Measurements from ENCODE around the gene LEKR1.

The LEKR1 gene

GRCh38 chr3:157058392-157059071, 232.4 kb downstream of the LEKR1 start:
- H3K4me3 Mint-ChIP-seq = no peak overlapping the region
- no peak overlapping the region for H3K27ac Mint-ChIP-seq
- H3K9me3 Mint-ChIP-seq = no peaks in the 10 kb centered on the region
- ATAC-seq (no peak), DNase-seq (no peak)
- H3K4me1 Mint-ChIP-seq = peaks cover 8% of the 10 kb centered on the region
- peaks cover 5% of the 10 kb centered on the region for H3K27me3 Mint-ChIP-seq

GRCh38 chr3:157059181-157059580, 233.0 kb downstream of the LEKR1 start:
- Mint-ChIP-seq H3K9me3 (no peaks in the 10 kb centered on the region), H3K4me3 (no peak overlapping the region), H3K27me3 (no peaks in the 10 kb centered on the region), H3K4me1 (peaks cover 8% of the 10 kb centered on the region), H3K27ac (no peak overlapping the region)
- DNase-seq = no peak
- no peak for ATAC-seq

- Mint-ChIP-seq H3K4me3 (no peak overlapping the region), H3K27ac (no peak overlapping the region), H3K27me3 (no peaks in the 10 kb centered on the region), H3K4me1 (peaks cover 8% of the 10 kb centered on the region), H3K9me3 (no peaks in the 10 kb centered on the region)
- ATAC-seq = peak; percentile 54
- DNase-seq = no peak
Measured at GRCh38 chr3:157059661-157060060, 233.5 kb downstream of the LEKR1 start.

- peaks cover 9% of the 10 kb centered on the region for H3K4me1 Mint-ChIP-seq
- ATAC-seq (no peak), DNase-seq (no peak)
- H3K4me3 Mint-ChIP-seq = no peak overlapping the region
- H3K9me3 Mint-ChIP-seq = no peaks in the 10 kb centered on the region
- H3K27ac Mint-ChIP-seq = no peak overlapping the region
- no peaks in the 10 kb centered on the region for H3K27me3 Mint-ChIP-seq
Measured at GRCh38 chr3:157061265-157061664, 235.1 kb downstream of the LEKR1 start.

- H3K9me3 Mint-ChIP-seq = no peaks in the 10 kb centered on the region
- H3K4me1 Mint-ChIP-seq = peaks cover 31% of the 10 kb centered on the region
- ATAC-seq (no peak), DNase-seq (no peak)
- no peak overlapping the region for H3K27ac Mint-ChIP-seq
- no peaks in the 10 kb centered on the region for H3K27me3 Mint-ChIP-seq
- H3K4me3 Mint-ChIP-seq = no peak overlapping the region
Measured at GRCh38 chr3:157063469-157063868, 237.3 kb downstream of the LEKR1 start.

- ATAC-seq (no peak), DNase-seq (no peak)
- Mint-ChIP-seq H3K27ac (no peak overlapping the region), H3K4me1 (peaks cover 33% of the 10 kb centered on the region), H3K4me3 (no peak overlapping the region), H3K27me3 (no peaks in the 10 kb centered on the region), H3K9me3 (no peaks in the 10 kb centered on the region)
Measured at GRCh38 chr3:157063926-157064325, 237.8 kb downstream of the LEKR1 start.

GRCh38 chr3:157064402-157064801, 238.2 kb downstream of the LEKR1 start:
- H3K27me3 Mint-ChIP-seq = no peaks in the 10 kb centered on the region
- H3K4me3 Mint-ChIP-seq = no peak overlapping the region
- DNase-seq (no peak), ATAC-seq (no peak)
- H3K9me3 Mint-ChIP-seq = no peaks in the 10 kb centered on the region
- peaks cover 30% of the 10 kb centered on the region for H3K4me1 Mint-ChIP-seq
- H3K27ac Mint-ChIP-seq = no peak overlapping the region

GRCh38 chr3:157065201-157065600, 239.0 kb downstream of the LEKR1 start:
- H3K27ac Mint-ChIP-seq = no peak overlapping the region

GRCh38 chr3:157066335-157067098, 240.4 kb downstream of the LEKR1 start:
- Mint-ChIP-seq H3K9me3 (no peaks in the 10 kb centered on the region), H3K27ac (no peak overlapping the region), H3K4me3 (no peak overlapping the region), H3K4me1 (peaks cover 25% of the 10 kb centered on the region), H3K27me3 (no peaks in the 10 kb centered on the region)
- ATAC-seq = no peak
- no peak for DNase-seq

More at GRCh38 chr3:157065201-157065600, 239.0 kb downstream of the LEKR1 start:
- ATAC-seq (no peak), DNase-seq (no peak)
- H3K9me3 Mint-ChIP-seq = no peaks in the 10 kb centered on the region
- peaks cover 25% of the 10 kb centered on the region for H3K4me1 Mint-ChIP-seq
- H3K4me3 Mint-ChIP-seq = no peak overlapping the region
- no peaks in the 10 kb centered on the region for H3K27me3 Mint-ChIP-seq

- Mint-ChIP-seq H3K4me1 (peaks cover 25% of the 10 kb centered on the region), H3K4me3 (no peak overlapping the region), H3K27ac (no peak overlapping the region), H3K9me3 (no peaks in the 10 kb centered on the region), H3K27me3 (no peaks in the 10 kb centered on the region)
- ATAC-seq (peak; percentile 56), DNase-seq (no peak)
Measured at GRCh38 chr3:157067114-157067513, 241.0 kb downstream of the LEKR1 start.

GRCh38 chr3:157069406-157069805, 243.3 kb downstream of the LEKR1 start:
- DNase-seq (no peak), ATAC-seq (no peak)
- Mint-ChIP-seq H3K4me1 (peaks cover 25% of the 10 kb centered on the region), H3K4me3 (no peak overlapping the region), H3K27ac (no peak overlapping the region), H3K27me3 (no peaks in the 10 kb centered on the region), H3K9me3 (no peaks in the 10 kb centered on the region)

- Mint-ChIP-seq H3K27ac (no peak overlapping the region), H3K27me3 (no peaks in the 10 kb centered on the region), H3K4me3 (no peak overlapping the region), H3K4me1 (peaks cover 27% of the 10 kb centered on the region), H3K9me3 (no peaks in the 10 kb centered on the region)
- DNase-seq (no peak), ATAC-seq (no peak)
Measured at GRCh38 chr3:157069846-157070677, 243.9 kb downstream of the LEKR1 start.

- ATAC-seq = no peak
- H3K27ac Mint-ChIP-seq = no peak overlapping the region
- peaks cover 33% of the 10 kb centered on the region for H3K4me1 Mint-ChIP-seq
Measured at GRCh38 chr3:157070678-157070999, 244.5 kb downstream of the LEKR1 start.

GRCh38 chr3:157071744-157072525, 245.8 kb downstream of the LEKR1 start:
- Mint-ChIP-seq H3K27me3 (no peaks in the 10 kb centered on the region), H3K4me3 (no peak overlapping the region), H3K4me1 (peaks cover 30% of the 10 kb centered on the region), H3K27ac (peak overlapping the region in 1 of 2 donors; percentile 72), H3K9me3 (no peaks in the 10 kb centered on the region)
- DNase-seq (no peak), ATAC-seq (no peak)

More at GRCh38 chr3:157070678-157070999, 244.5 kb downstream of the LEKR1 start:
- no peak for DNase-seq
- H3K9me3 Mint-ChIP-seq = no peaks in the 10 kb centered on the region
- H3K27me3 Mint-ChIP-seq = no peaks in the 10 kb centered on the region
- H3K4me3 Mint-ChIP-seq = no peak overlapping the region

- Mint-ChIP-seq H3K4me3 (no peak overlapping the region), H3K9me3 (no peaks in the 10 kb centered on the region), H3K27ac (no peak overlapping the region), H3K4me1 (peaks cover 28% of the 10 kb centered on the region), H3K27me3 (no peaks in the 10 kb centered on the region)
- ATAC-seq (no peak), DNase-seq (no peak)
Measured at GRCh38 chr3:157073810-157074209, 247.7 kb downstream of the LEKR1 start.

All from stimulated activated naive CD8-positive, alpha-beta T cell treated with anti-CD3 and anti-CD28 coated beads, Interleukin-15, amount 100 ng/mL, for 72 hours (primary cell).